ENCODE data around the gene SAMD4A.

SAMD4A gene

DNA sequence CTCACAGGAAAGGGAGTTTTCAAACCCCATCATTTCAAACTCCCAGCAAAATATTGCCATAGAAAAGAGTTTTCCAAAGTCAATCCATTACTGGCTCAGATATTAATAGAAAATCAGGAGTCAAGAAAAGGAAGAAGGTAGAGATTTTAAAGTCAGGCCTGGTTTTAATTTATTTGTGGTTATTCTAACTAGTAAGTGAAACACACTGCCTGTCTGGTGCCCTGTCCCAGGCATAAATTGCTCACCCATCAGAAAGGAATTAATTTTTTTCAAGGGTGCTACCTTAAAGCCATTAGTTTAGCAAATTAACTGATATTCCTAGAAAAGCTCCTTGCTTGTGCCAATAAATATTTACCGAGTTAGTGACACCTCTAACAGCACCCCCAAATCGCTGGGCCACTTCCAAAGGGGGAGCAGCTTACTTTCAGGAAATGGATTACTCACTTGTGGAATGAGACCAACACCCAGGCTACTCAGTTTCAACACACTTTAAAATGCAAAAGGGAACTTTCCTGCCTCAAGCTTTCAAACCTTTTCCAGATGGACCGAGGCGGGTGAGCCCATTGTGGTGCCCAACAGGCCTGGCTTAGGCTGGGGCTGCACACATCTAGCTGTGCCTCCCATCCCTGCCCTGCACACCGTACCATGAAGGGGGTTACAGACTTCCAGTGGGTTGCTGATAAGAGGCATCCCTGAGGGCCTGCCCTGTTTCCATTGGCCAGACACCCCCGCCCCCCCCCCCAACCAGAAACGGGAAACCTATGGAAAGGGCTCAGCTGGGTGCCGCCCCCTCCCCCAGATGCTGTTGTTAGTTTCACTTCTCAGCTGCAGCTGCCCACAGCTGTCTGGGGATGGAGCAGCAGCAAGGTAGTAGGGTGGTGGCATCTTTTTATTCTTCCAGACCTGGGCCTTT is 117.2 kb downstream of the SAMD4A start:
- DNase-seq (ENCODE audit: low read depth in 2 of 2) = no peak

DNA sequence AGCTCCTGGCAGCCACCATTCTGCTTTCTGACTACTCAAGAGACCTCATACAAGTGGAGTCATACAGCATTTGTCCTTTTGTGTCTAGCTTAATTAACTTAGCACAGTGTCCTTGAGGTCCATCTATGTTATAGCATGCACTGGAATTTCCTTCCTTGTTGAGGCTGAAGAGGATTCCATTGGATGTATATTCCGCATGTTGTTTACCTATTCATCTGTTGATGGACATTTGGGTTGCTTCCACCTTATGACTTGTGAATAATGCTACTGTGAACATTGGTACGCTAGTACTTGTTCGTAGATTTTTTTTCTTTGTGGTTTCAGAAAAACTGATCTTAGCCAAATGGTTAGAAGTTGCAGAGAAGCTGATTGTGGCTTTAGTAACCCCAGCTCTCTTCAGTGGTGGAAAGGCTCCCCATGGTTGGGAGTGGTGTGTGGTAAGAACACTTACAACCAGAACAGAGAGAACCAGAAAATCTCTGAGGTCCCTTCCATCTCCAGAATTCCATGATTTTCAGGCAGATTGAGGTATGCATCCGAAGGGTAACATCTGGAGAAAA is 118.4 kb downstream of the SAMD4A start:
- no peak for DNase-seq (ENCODE audit: low read depth in 2 of 2)

DNA sequence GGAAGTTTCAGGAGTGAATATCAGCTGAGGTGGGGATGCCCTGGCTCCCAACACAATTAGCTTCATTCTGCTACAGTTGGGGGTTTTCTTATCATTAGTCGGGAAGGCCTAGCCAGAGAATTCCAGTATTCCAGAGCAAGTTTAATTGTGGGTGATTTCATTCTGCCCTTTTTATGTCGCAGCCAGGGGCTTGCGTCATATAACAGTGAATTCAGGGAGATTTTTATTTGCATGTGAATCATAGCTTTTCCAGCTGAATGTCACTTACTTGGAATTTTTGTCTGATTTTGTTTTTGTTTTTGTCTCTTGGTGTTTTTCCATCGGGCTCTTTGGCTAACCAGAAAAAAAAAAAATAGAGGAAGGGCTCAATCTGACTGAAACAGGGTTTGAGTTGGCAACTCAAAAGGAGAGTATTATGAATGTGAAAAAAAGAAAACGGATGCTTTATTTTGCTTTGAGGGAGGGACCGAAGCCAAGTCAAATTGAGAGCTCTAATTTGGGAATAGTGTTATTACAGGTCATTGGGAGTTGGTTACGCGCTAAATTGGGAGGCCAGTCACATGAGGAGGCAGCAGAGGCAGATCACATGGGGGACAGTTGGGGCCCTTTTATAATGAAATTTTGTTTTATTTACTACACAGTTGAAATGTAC is 119.4 kb downstream of the SAMD4A start:
- DNase-seq (ENCODE audit: low read depth in 2 of 2) = no peak

DNA sequence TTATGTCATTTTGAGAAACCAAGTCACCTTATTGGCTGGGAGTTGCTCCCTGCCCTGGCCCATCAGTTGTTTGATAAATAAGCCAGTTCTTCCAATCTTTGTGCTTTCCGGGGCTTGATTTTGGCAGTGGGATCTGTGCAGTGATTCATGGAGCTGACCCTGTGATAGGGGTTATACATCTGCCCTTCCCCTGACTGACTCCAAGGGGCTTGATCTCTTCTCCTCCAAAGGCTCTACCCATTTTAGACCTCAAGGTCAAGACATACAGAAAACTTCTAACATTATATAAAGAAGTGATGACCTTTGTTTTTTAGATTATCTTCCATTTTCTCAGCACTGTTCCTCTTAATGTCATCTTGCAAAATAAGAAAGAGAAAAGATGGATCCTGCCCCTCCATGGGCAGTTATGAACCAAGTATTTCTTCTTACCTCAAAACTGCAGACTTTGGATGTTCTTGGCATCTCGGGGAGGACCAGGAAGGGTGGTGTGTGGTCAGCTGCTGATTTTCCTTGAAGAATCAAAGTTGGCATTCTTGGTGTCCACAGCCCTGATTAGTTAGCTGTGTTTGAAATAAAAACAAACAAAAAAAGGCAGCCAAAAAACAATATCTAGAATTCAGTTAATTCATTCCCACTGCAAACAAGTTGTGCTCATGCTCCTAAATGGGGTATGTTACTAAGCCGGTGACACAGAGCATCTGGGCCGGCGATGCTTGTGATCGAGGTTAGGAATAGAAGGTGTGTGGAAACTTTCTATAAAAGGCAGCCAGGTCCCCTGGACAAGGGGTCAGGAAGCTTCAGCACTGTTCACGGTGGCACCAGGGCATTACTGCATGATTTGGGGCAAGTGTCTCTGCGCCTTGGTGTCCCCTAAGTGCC is 120.2 kb downstream of the SAMD4A start:
- DNase-seq (ENCODE audit: low read depth in 2 of 2) = no peak

DNA sequence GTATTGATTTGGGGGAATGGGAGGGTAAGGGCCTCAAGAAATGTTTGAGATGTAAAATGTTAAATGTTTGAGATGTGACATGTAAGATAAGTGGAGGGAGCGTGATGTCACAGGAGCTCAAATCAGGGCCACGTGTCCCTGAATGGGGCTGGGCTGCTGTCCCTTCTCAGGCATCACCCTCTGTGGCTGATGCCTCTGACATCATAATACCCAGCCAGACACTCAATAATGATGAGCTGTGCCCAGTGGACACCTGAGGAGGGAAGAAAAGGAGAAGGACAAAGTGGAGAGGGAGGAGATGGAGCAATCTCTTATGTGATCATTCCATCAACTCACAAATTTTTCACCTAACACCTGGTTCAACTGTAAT is 120.8 kb downstream of the SAMD4A start:
- no peak for DNase-seq (ENCODE audit: low read depth in 2 of 2)

DNA sequence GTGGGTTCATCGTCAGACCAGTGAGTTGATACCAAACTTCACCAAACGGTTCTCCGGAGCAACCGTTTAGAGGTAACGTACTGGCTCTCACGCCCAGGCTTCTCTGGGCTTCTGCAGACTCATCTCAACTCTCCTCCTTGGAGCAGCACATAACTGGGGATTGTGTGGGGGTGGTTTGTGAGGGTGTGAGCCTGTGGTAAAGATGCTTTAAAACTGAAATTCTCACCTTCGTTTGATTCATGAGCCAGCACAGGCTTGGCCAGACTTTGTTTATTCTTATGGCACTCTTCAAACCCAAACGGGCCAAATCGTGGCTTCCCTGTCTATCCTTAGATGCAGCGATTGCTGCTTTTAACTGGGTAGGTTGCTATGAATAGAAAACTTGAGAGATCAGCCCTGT is 121.3 kb downstream of the SAMD4A start:
- DNase-seq (ENCODE audit: low read depth in 2 of 2) = peak in 1 of 2 donors; percentile 14

DNA sequence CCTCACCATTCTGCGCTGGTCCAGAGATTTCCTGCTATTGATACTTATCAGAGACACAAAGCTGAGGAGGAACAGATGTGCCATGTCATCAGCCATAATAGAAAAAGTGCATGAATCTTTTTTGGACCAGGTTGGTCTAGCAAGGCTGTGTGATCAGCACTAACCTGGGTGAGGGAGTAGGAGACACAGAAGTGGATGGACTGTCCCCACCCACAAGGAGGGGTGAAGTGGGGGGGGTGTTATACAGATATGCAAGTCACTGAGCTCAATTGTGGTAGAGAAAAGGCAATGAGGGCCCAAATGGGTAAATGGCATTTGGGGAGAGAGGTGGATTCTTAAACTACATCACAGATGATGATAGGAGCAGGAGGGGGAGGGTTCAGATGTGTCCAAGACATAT is 123.0 kb downstream of the SAMD4A start:
- DNase-seq (ENCODE audit: low read depth in 2 of 2) = no peak

DNA sequence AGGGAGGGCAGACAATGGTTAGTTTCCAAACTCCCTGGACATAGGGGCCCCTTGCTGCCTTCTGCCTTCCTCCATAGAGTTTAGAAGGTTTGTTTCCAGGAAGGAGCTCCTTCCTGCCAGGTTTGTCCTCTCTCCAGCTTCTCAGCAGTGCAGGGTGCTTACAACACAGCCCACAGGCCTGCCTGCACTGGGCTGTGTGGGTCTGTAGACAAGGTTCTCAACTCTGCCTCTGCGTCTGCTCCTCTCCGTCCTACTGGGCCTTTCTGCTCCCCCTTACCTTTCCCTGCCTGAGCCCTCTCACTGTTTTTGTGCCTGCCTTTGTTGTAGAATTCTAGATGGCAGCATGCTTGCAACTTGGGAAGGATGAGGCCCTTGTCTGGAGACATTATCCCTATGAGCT is 124.0 kb downstream of the SAMD4A start:
- no peak for DNase-seq (ENCODE audit: low read depth in 2 of 2)

DNA sequence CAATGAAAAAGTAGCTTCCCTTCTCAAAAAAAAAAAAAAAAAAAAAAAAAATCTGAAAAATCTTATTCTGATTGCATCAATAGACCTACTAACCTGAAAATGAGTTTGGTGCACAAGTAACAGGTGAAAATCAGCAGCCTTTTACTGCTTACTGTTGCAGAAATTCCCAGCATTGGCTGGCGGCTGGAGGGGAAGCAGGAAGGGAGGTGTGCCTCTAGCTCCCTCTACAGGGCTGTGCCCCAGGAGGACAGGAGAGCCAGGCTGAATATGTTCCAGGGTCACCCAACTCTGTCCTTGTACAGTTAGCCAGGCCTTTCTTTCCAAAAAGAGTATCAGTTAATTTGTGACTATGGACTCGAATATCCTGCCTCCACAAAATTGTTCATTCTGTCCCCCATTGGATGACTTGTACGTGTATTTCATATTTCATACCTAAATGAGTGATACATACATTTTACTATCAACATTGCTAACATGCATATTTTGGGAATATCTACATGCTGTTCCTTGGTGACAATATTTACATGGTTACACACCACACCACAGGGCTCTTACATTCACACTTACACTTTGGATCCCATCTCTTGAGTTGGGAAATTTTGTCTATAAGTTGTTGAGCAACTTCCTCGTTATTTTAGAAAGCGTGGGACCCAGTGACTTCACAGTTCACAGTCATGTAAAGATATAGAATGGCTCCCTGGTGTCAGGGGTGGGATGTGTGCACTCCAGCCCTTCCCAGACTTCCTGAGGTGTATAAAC is 124.8 kb downstream of the SAMD4A start:
- peak; percentile 20 to 28 for DNase-seq (ENCODE audit: low read depth in 2 of 2)

DNA sequence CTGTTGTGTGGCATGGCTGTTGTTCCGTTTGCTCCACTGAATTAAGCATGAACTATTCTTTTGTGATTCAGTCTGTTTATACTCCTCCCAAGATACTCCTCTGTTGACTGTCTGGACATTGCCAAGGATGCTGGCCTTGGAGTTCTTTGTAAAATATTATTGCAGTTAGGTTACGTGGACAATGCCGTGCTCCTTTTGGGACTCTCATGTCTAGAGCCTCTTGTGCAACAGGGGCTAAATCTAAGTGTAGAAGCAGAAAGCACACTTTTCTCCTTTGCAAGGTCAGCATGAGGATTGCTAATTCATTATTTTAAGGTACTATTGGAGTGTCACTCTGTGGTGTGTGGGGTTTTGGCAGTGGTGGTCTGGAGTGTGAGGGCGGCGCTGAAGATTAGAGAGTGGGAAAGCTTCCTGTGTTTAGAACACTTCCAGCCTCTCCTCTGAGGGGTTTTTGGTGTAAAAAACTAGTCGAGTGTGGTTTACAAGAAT is 125.4 kb downstream of the SAMD4A start:
- no peak for DNase-seq (ENCODE audit: low read depth in 2 of 2)

DNA sequence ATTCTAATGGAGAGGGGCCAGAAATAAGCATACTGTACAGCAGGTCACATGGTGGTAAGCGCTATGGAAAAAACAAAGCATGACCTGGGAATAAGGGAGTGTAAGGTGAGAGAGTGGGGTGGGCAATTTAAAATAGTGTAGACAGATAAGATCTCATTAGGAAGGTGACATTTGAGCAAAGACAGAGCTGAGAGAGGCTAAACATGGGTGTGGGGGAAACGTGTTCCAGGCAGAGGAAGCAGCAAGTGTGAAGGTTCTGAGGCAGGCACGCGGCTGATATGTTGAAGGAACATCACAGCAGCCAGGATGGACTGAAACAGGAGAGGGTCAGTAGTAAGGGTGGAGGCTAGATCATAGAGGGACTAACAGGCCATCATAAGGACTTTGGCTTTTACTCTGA is 126.8 kb downstream of the SAMD4A start:
- no peak for DNase-seq (ENCODE audit: low read depth in 2 of 2)

DNA sequence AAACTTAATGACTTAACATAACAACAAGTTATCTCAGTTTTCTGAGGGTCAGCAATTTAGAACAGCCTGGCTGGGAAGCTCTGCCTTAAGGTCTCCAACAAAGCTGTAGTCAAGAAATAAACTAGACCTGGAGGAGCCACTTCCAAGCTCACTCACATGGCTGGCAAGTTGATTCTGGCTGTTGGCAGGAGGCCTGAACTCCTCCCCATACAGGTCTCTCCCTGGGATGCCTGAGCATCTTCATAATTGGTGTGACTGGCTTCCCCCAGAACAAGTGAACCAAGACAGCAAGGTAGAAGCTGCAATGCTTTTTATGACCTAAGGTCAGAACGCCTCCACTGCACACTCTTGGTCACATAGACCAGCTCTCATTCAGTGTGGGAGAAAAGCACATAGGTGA is 128.3 kb downstream of the SAMD4A start:
- no peak for DNase-seq (ENCODE audit: low read depth in 2 of 2)

DNA sequence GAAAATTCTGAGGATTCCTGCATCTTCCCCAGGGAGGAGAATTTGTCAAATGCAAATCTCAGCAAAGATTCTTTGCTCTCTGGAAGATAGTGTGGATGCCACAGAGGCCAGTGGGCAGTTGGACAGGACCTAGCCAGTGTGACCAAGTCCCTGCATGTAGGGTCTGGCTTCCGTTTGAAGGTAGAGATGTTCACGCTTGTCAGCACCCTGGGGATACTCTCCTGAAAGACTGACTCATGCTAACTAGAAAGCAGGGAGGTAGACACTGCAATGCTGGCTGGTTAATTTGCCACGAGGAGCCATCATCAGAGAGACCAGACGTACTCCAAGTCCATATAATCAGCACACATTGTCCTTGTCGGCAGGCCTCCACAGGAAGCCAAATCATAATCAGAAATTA is 130.1 kb downstream of the SAMD4A start:
- DNase-seq (ENCODE audit: low read depth in 2 of 2) = no peak

DNA sequence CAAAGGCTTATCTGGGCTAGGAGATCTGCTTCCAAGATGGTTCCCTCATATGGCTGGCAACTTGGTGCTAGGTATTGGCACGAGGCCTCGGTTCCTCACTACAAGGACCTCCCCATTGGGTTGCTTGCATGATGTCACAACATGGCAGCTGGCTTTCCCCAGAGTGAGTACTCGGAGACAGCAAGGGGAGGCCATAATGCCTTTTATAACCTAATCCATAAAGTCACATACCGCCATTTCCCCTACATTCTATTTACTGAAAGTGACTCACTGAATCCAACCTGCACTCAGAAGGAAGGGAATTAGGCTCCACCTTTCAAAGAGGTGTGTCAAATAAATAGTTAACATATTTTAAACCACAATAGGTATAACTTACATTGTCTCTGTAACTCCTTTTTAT is 130.9 kb downstream of the SAMD4A start:
- no peak for DNase-seq (ENCODE audit: low read depth in 2 of 2)

DNA sequence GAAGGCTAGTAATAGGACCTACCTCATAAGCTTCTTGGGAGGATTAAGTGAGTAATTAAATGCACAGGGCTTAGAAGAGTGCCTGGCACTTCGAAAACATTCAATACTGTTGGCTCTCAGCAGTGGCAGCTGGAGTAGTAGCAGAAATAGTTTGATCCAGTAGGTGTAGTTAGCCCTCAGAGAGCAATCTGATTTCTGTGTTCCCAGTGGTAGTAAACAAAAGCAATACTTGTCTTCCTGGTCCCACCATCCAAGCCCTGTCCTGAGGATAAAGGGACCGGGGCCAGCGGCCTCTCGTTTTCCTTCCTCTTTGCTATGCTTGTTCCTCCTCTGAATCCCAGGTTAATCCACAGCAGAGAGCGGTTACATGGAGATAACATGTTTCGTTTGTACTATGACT is 131.6 kb downstream of the SAMD4A start:
- DNase-seq (ENCODE audit: low read depth in 2 of 2) = no peak

DNA sequence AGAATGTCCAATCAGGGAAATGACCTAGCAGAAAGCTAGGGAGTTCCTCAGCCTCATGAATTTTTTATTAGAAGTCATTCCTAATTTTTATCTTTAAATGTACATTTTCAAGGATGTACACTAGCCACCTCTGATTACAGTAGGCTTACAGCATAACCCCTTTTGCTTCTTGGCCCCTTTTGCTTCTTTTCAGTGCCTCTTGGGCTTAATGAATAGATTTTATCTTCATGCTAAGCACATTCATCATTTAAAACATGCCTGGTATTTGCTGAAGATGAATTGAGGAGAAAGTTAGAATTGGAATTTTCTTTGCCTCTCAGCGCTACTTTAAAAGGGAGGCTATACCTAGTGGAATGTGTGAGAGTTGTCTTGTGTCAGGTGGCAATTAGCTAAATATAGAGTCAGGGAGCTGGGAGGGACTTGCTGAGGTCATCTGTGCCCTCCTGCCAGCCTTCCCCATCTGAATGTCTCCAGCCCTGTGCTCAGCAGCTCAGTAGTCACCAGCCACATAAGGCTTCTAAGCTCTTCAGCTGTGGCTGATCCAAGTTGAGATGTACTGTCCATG is 132.1 kb downstream of the SAMD4A start:
- DNase-seq (ENCODE audit: low read depth in 2 of 2) = no peak

DNA sequence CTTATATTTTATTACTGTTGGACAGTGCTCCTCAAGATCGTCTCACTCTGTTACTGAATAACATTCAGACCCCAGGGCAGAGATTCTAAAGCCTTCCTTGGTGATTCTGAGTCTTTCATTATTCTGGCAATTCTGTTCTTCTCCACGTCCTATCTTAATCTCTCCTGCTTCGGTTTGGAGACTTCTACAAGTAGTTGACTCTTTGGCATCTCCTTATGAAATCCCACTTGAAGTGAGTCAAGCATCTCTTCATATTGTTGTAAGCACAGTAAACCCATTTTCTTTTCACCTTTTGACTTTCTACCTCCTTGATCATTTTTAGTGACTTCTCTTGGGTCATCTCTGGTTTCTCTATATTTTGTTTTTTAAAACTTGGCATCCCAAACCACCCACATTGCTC is 132.8 kb downstream of the SAMD4A start:
- DNase-seq (ENCODE audit: low read depth in 2 of 2) = no peak

DNA sequence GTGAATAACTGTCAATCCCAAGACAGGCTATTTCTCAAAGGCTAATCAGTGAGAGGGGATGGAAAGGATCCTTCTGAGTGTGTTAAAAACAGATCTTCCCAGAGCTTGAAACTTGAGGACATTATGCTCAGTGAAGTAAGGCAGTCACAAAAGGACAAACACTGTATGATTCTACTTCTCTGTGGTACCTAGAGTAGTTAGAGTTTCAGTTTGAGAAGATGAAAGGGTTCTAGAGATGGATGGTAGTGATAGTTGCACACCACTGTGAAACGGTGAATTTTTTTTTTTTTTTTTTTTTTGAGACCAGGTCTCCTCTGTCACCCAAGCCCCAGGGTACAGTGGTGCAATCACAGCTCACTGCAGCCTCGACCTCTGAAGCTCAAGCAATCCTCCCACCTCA is 133.8 kb downstream of the SAMD4A start:
- no peak for DNase-seq (ENCODE audit: low read depth in 2 of 2)

DNA sequence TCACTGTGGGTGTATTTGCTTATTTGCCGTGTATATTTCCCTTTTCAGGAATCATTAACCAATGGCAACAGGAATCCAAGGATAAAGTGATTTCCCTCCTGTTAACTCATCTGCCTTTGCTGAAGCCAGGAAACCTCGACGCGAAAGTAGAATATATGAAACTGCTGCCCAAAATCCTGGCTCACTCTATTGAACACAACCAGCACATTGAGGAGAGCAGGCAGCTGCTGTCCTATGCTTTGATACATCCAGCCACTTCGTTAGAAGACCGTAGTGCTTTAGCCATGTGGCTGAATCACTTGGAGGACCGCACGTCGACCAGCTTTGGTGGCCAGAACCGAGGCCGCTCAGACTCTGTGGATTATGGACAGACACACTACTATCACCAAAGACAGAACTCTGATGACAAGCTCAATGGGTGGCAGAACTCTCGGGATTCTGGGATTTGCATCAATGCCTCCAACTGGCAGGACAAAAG is 135.1 kb downstream of the SAMD4A start:
- no peak for DNase-seq (ENCODE audit: low read depth in 2 of 2)

DNA sequence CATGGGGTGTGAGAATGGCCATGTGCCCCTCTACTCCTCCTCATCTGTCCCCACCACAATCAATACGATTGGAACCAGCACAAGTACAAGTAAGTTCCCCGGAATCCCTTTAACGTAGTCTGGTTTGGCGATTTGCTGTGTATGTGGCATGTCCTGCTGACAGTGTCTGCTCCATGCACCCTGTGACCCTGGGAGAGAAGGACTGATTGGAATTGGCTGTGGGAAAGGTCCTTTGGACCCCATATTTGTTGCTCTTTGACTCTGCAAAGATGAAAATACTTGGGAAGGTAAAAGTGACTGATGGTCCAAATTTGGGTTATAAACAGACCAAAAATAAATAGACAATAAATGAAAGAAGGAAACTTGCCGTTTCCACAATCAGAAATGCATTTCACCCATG is 135.6 kb downstream of the SAMD4A start:
- no peak for DNase-seq (ENCODE audit: low read depth in 2 of 2)

DNA sequence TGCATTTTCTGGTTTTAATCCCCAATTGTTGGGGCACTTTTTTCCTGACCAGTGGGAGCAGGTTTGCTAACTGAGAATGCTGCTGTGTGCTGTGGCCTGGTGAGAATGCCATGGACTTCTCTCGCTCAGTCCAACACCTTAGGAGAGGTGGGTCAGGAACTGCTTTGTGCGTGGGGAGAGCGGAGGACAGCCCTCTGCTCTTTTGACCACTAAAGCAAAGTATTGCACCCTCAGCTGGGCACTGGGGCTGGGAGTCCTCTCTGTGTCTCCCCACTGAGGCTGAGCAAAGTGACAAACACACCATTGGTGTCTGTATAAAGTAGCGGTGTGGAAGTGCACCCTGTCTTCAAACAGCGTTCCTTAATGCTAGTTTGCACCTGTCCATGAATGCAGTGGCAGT is 136.2 kb downstream of the SAMD4A start:
- DNase-seq (ENCODE audit: low read depth in 2 of 2) = no peak
